Renal cortical epithelial cell (primary cell): Measurements from ENCODE around the gene NTRK1. TPM values are rescaled to one million over a fixed set of nuclear protein-coding genes. Genes with fewer than 3 reads are reported as not detected.

Source experiments
- total RNA-seq: library from RNA; depleted of rRNA; stranded (reverse); fragments of >200 nt; gene quantifications from 2 replicates; pipeline ENCODE4 v1.2.3, GENCODE V29; 2014

Gene NTRK1
- total RNA-seq, 1 donor from 2014 or later: not detected

Other genes with a start within 250 kb of the NTRK1 start
- not detected in 2 replicates for gene HAPLN2, start 241.4 kb upstream of the NTRK1 start, total RNA-seq
- gene BCAN, start 218.7 kb upstream of the NTRK1 start, total RNA-seq: 3.7 TPM in 1 of 2 replicates, not detected in the other
- 1.0 and 1.6 TPM in 2 replicates for gene NES, start 183.5 kb upstream of the NTRK1 start, total RNA-seq
- gene CRABP2, start 155.3 kb upstream of the NTRK1 start, total RNA-seq: 1.4 and 8.3 TPM in 2 replicates
- 5.2 and 11.5 TPM in 2 replicates for gene METTL25B, start 132.4 kb upstream of the NTRK1 start, total RNA-seq
- 6.3 and 10.3 TPM in 2 replicates for gene ISG20L2, start 132.1 kb upstream of the NTRK1 start, total RNA-seq
- gene MRPL24, start 119.8 kb upstream of the NTRK1 start, total RNA-seq: 26.3 and 40.8 TPM in 2 replicates
- 249 and 383 TPM in 2 replicates for gene HDGF, start 109.2 kb upstream of the NTRK1 start, total RNA-seq
- gene PRCC, start 93.3 kb upstream of the NTRK1 start, total RNA-seq: 9.4 and 26.2 TPM in 2 replicates
- 0.30 TPM in 1 of 2 replicates, not detected in the other for gene SH2D2A, start 44.0 kb upstream of the NTRK1 start, total RNA-seq
- gene INSRR, start 1.7 kb upstream of the NTRK1 start, total RNA-seq: not detected in 2 replicates
- gene PEAR1, start 32.9 kb downstream of the NTRK1 start, total RNA-seq: 2.1 and 3.9 TPM in 2 replicates
- not detected in 2 replicates for gene LRRC71, start 59.8 kb downstream of the NTRK1 start, total RNA-seq
- gene ARHGEF11, start 184.9 kb downstream of the NTRK1 start, total RNA-seq: 13.0 and 31.4 TPM in 2 replicates
- gene ETV3L, start 238.9 kb downstream of the NTRK1 start, total RNA-seq: not detected in 2 replicates